SK-N-SH (cell line): Measurements from ENCODE around the gene CYTH3. TPM values are rescaled to one million over a fixed set of nuclear protein-coding genes. Genes with fewer than 3 reads are reported as not detected.

ENCODE experiments used
- CTCF ChIA-PET: fragments of 300-600, 350-600 bp; formaldehyde crosslinking; extraction: SDS; loops from one replicate; lab custom pipeline; 2021; lab: Yijun Ruan, JAX
- POLR2A ChIA-PET: fragments of 350-600 bp; sonication (Branson Sonifier 250); formaldehyde crosslinking; extraction: SDS; loops from one replicate; lab custom pipeline; 2020; ENCODE audit warnings: antibody characterized with exemption, inconsistent platforms; lab: Yijun Ruan, JAX
- DNase-seq: peaks from one replicate; pipeline ENCODE4 v3.0.0; 2012
- H2AFZ ChIP-seq: fragments of 200-600 bp; sonication (generic); 2 replicates; pipeline ENCODE4 v1.8.1; 2016; ENCODE audit warnings: antibody characterized with exemption, mild to moderate bottlenecking, low read depth
- H3F3A ChIP-seq: fragments of 200-600 bp; sonication (generic); replicated peaks from 2 replicates; pipeline ENCODE3; 2016; ENCODE audit warnings: antibody characterized with exemption, mild to moderate bottlenecking; ENCODE audit not compliant: insufficient read depth
- H3K27ac ChIP-seq, 2 experiments: fragments of 200-500 bp in 1 of 2; fragments of 200-600 bp in 1 of 2; sonication (Bioruptor generic) in 1 of 2; sonication (generic), shearing (Covaris generic) in 1 of 2; 2 replicates each; pipeline versions ENCODE4 v1.5.1 to v1.6.1; 2014 to 2016; ENCODE audit warnings: low read depth in 2 of 2, inconsistent platforms in 1 of 2, low read length in 1 of 2, mild to moderate bottlenecking in 1 of 2, mixed read lengths in 1 of 2
- H3K27me3 ChIP-seq: fragments of 200-600 bp; sonication (generic), shearing (Covaris generic); 2 replicates; pipeline ENCODE4 v1.6.1; 2016; ENCODE audit warnings: mixed run types; ENCODE audit not compliant: insufficient read depth
- H3K36me3 ChIP-seq, 2 experiments: fragments of 200-500 bp in 1 of 2; fragments of 200-600 bp in 1 of 2; sonication (Bioruptor generic) in 1 of 2; sonication (generic) in 1 of 2; replicated peaks in 1 of 2; 2 replicates each; pipeline versions ENCODE3 to v1.5.1; 2014 to 2016; ENCODE audit warnings: low read length in 1 of 2, mild to moderate bottlenecking in 1 of 2; ENCODE audit not compliant: insufficient read depth in 2 of 2, control insufficient read depth in 1 of 2
- H3K4me1 ChIP-seq, 2 experiments: fragments of 200-500 bp in 1 of 2; fragments of 200-600 bp in 1 of 2; sonication (Bioruptor generic) in 1 of 2; sonication (generic), shearing (Covaris generic) in 1 of 2; 2 replicates each; pipeline versions ENCODE4 v1.5.1 to v1.6.1; 2014 to 2016; ENCODE audit warnings: low read depth in 1 of 2, low read length in 1 of 2, mixed run types in 1 of 2; ENCODE audit not compliant: insufficient read depth in 2 of 2, control insufficient read depth in 1 of 2
- H3K4me2 ChIP-seq: fragments of 200-600 bp; sonication (generic), shearing (Covaris generic); 2 replicates; pipeline ENCODE4 v1.6.1; 2017; ENCODE audit warnings: mixed run types
- H3K4me3 ChIP-seq, 2 experiments: fragments of 200-500 bp in 1 of 2; fragments of 200-600 bp in 1 of 2; sonication (Bioruptor generic) in 1 of 2; sonication (generic), shearing (Covaris generic) in 1 of 2; 2 replicates each; pipeline versions ENCODE4 v1.5.1 to v1.8.1; 2014 to 2016; ENCODE audit warnings: low read depth in 2 of 2, inconsistent platforms in 1 of 2, low read length in 1 of 2, mild to moderate bottlenecking in 1 of 2, mixed read lengths in 1 of 2, moderate library complexity in 1 of 2
- H3K79me2 ChIP-seq: fragments of 200-600 bp; sonication (generic); 2 replicates; pipeline ENCODE4 v1.8.1; 2017; ENCODE audit warnings: mild to moderate bottlenecking; ENCODE audit not compliant: insufficient read depth
- H3K9ac ChIP-seq: fragments of 200-600 bp; sonication (generic); 2 replicates; pipeline ENCODE4 v1.6.1; 2017; ENCODE audit warnings: mixed run types
- H3K9me2 ChIP-seq: fragments of 200-600 bp; sonication (generic); 2 replicates; pipeline ENCODE4 v1.6.1; 2017; ENCODE audit warnings: mixed run types
- H3K9me3 ChIP-seq: fragments of 200-600 bp; sonication (generic); 2 replicates; pipeline ENCODE4 v1.6.1; 2017; ENCODE audit warnings: mixed run types, mild to moderate bottlenecking, moderate library complexity
- H4K20me1 ChIP-seq: fragments of 200-600 bp; sonication (generic); 2 replicates; pipeline ENCODE4 v1.6.1; 2017; ENCODE audit warnings: mild to moderate bottlenecking, mixed run types; ENCODE audit not compliant: insufficient read depth
- CHD2 ChIP-seq: fragments of 150-350 bp; IDR thresholded peaks from 2 replicates; pipeline ENCODE4 v1.6.1; 2018; ENCODE audit warnings: low read length; ENCODE audit not compliant: partially characterized antibody
- CTCF ChIP-seq: fragments of 200-600 bp; sonication (generic); IDR thresholded peaks from 2 replicates; pipeline ENCODE4 v1.6.1; 2017; ENCODE audit warnings: antibody characterized with exemption, mild to moderate bottlenecking, moderate library complexity
- ELF1 ChIP-seq: IDR thresholded peaks from 2 replicates; pipeline ENCODE4 v1.4.0; 2012
- EP300 ChIP-seq, 2 experiments: IDR thresholded peaks; 2 replicates each; pipeline versions ENCODE4 v1.4.0 to v1.6.1; 2012; ENCODE audit warnings: borderline replicate concordance in 1 of 2, low read depth in 1 of 2, low read length in 1 of 2
- FOSL2 ChIP-seq: IDR thresholded peaks from 2 replicates; pipeline ENCODE4 v1.4.0; 2012; ENCODE audit warnings: low read depth, mild to moderate bottlenecking, moderate library complexity, borderline replicate concordance
- FOXJ3 ChIP-seq: sonication (generic); formaldehyde crosslinking; IDR thresholded peaks from 2 replicates; pipeline ENCODE4 v1.5.1; 2020; ENCODE audit warnings: mild to moderate bottlenecking, missing genetic modification reagents
- JUND ChIP-seq: IDR thresholded peaks from 2 replicates; pipeline ENCODE4 v1.4.0; 2012
- MXI1 ChIP-seq: IDR thresholded peaks from 2 replicates; pipeline ENCODE4 v1.6.1; 2012; ENCODE audit warnings: mild to moderate bottlenecking, low read depth, low read length, improper control_type of control experiment
- NFIC ChIP-seq: IDR thresholded peaks from 2 replicates; pipeline ENCODE4 v1.4.0; 2012; ENCODE audit warnings: borderline replicate concordance
- NRF1 ChIP-seq: IDR thresholded peaks from 2 replicates; pipeline ENCODE4 v1.6.1; 2012; ENCODE audit warnings: low read depth, mild to moderate bottlenecking, low read length
- POLR2AphosphoS5 ChIP-seq: IDR thresholded peaks from 2 replicates; pipeline ENCODE4 v1.6.1; 2012; ENCODE audit warnings: low read depth, low read length
- RAD21 ChIP-seq: IDR thresholded peaks from 2 replicates; pipeline ENCODE4 v1.6.1; 2012; ENCODE audit warnings: mild to moderate bottlenecking, low read length
- RFX5 ChIP-seq: IDR thresholded peaks from 2 replicates; pipeline ENCODE4 v1.6.1; 2012; ENCODE audit warnings: mild to moderate bottlenecking, improper control_type of control experiment, low read length
- RXRA ChIP-seq: IDR thresholded peaks from 2 replicates; pipeline ENCODE4 v1.4.0; 2012; ENCODE audit warnings: low read depth, mild to moderate bottlenecking, borderline replicate concordance
- SMC3 ChIP-seq: IDR thresholded peaks from 2 replicates; pipeline ENCODE4 v1.6.1; 2012; ENCODE audit warnings: low read depth, low read length, improper control_type of control experiment
- TAF1 ChIP-seq: IDR thresholded peaks from 2 replicates; pipeline ENCODE4 v1.6.1; 2012; ENCODE audit warnings: low read depth, mild to moderate bottlenecking, low read length, moderate library complexity, borderline replicate concordance
- TEAD4 ChIP-seq: IDR thresholded peaks from 2 replicates; pipeline ENCODE4 v1.4.0; 2012; ENCODE audit warnings: mild to moderate bottlenecking, borderline replicate concordance; ENCODE audit not compliant: insufficient read depth
- USF1 ChIP-seq: IDR thresholded peaks from 2 replicates; pipeline ENCODE4 v1.4.0; 2012; ENCODE audit warnings: low read depth, borderline replicate concordance
- USF2 ChIP-seq: fragments of 150-350 bp; IDR thresholded peaks from 2 replicates; pipeline ENCODE4 v1.6.1; 2017; ENCODE audit warnings: antibody characterized with exemption, low read length, low read depth, borderline replicate concordance
- YY1 ChIP-seq: IDR thresholded peaks from 2 replicates; pipeline ENCODE4 v1.4.0; 2012; ENCODE audit warnings: low read depth, mild to moderate bottlenecking
- WGBS: methylation state at CpG from one replicate; pipeline ENCODE4 v1.1.6; 2017; ENCODE audit warnings: low lambda C conversion rate; 5-methylcytosine and 5-hydroxymethylcytosine counted together
- polyA plus RNA-seq, 3 experiments: library from polyadenylated mRNA; depleted of rRNA; stranded (reverse); fragments of >200 nt; gene quantifications; 2 replicates each; pipeline ENCODE4 v1.2.3, GENCODE V29; 2012
- TF ChIP-seq, protein P1 (sequence below): IDR thresholded peaks from 2 replicates; pipeline ENCODE4 v1.6.1; 2012; ENCODE audit warnings: mild to moderate bottlenecking, low read depth, low read length, moderate library complexity
- TF ChIP-seq, protein P2 (sequence below): fragments of 150-350 bp; IDR thresholded peaks from 2 replicates; pipeline ENCODE4 v1.6.1; 2016; ENCODE audit warnings: mild to moderate bottlenecking, low read depth, low read length

Gene CYTH3
- polyA plus RNA-seq, 1 of the 3 experiments (the other 2 are of a cell fraction), result 55.1 TPM

DNA sequence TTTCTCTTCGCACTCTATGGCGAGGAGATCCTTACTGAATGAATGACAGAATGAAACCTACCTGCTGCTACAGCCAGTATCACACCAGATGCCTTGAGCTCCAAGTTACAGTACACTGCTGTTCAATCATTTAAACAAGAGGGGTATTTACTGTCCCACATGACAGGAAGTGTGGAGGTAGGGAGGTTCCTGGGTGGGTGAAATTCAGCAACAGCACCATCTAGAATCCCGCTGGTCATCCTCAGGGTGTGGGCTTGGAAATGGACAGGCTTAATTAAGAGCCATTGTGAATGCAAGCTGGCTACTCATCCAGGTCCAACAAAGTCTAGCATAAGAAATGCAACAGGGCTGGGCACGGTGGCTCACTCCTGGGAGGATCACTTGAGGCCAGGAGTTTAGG is 14.7 kb downstream of the CYTH3 start (continued):
- TF ChIP-seq, protein P1, sequence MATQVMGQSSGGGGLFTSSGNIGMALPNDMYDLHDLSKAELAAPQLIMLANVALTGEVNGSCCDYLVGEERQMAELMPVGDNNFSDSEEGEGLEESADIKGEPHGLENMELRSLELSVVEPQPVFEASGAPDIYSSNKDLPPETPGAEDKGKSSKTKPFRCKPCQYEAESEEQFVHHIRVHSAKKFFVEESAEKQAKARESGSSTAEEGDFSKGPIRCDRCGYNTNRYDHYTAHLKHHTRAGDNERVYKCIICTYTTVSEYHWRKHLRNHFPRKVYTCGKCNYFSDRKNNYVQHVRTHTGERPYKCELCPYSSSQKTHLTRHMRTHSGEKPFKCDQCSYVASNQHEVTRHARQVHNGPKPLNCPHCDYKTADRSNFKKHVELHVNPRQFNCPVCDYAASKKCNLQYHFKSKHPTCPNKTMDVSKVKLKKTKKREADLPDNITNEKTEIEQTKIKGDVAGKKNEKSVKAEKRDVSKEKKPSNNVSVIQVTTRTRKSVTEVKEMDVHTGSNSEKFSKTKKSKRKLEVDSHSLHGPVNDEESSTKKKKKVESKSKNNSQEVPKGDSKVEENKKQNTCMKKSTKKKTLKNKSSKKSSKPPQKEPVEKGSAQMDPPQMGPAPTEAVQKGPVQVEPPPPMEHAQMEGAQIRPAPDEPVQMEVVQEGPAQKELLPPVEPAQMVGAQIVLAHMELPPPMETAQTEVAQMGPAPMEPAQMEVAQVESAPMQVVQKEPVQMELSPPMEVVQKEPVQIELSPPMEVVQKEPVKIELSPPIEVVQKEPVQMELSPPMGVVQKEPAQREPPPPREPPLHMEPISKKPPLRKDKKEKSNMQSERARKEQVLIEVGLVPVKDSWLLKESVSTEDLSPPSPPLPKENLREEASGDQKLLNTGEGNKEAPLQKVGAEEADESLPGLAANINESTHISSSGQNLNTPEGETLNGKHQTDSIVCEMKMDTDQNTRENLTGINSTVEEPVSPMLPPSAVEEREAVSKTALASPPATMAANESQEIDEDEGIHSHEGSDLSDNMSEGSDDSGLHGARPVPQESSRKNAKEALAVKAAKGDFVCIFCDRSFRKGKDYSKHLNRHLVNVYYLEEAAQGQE, result no peak
- no peak for TF ChIP-seq YY1
- no peak for TF ChIP-seq NRF1
- TF ChIP-seq CTCF, result no peak

DNA sequence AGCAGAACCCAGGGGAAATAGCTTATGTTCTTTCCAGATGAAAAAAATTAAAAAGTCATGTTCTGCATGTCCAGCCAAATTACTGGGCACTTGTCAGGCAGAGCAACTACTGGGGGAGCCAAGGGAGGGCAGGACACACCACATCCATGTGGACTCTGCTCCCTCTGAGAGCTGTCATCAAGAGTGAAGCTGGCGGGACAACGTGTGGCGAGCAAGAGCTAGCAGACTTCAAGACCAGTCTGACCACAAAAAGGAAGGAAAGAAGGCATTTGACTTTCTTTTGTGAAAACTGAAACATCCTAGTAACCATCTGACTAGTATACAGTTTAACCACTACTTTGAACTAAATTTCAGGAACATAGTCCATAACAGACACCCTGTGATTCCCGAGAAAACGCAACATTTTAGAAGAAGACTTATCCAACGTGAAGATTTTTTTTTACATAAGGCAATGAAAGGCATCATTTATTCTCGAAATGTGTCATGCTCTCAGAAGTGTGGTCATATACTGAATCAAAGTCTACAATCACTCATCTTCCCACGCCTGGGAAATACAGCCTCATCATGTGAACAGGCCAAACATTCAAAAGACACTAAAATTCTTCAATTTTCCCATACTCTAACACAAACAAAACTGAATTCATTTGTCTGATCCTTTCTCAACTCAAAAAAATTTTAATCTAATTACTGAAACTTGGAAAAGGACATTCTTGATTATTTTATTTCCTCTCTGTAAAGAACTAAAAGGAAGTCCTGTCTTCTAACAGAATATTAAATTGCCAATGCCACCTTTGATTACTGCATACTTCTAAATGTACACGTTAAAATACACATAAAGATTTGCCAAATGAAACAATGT is 15.5 kb downstream of the CYTH3 start:
- Histone ChIP-seq H3F3A (peaks cover 71% of the 10 kb centered on the region), H3K27ac (peak overlapping the region; percentile 64 to 99), H3K36me3 (no peaks in the 10 kb centered on the region), H3K9ac (peak overlapping the region; percentile 69; the same call in 1 of the 2 replicates), H3K79me2 (peaks cover 92% of the 10 kb centered on the region), H2AFZ (no peak overlapping the region), H4K20me1 (no peaks in the 10 kb centered on the region), H3K4me1 (peaks cover 26 to 71% of the 10 kb centered on the region in 2 experiments), H3K4me2 (peak overlapping the region; percentile 56), H3K27me3 (no peaks in the 10 kb centered on the region), H3K4me3 (peak overlapping the region in 1 of 2 experiments; percentile 16; a peak in 1 of 4 replicates), H3K9me2 (no peaks in the 10 kb centered on the region), H3K9me3 (no peaks in the 10 kb centered on the region)
- CTCF ChIA-PET, result interaction anchor here (1.0 to 1.1 kb wide), 2 partner anchors 13 to 51 kb away, joined by 4 read pairs; no protein-coding TSS in a partner anchor
- 40% methylated on average over 9 of the region's 9 CpGs for WGBS
- DNase-seq, result no peak
- POLR2A ChIA-PET, result no interaction called here
- no peak for TF ChIP-seq EP300 (IDR thresholded peaks at IDR 0.05; ENCODE audit: borderline replicate concordance in 1 of 2, low read depth in 1 of 2, low read length in 1 of 2)
- TF ChIP-seq RXRA, result no peak
- TF ChIP-seq RAD21, result no peak
- TF ChIP-seq ELF1, result no peak
- no peak for TF ChIP-seq JUND
- no peak for TF ChIP-seq USF1
- no peak for TF ChIP-seq USF2
- no peak for TF ChIP-seq CHD2
- no peak for TF ChIP-seq FOXJ3 (CRISPR knock-in tag)
- TF ChIP-seq, protein P2, sequence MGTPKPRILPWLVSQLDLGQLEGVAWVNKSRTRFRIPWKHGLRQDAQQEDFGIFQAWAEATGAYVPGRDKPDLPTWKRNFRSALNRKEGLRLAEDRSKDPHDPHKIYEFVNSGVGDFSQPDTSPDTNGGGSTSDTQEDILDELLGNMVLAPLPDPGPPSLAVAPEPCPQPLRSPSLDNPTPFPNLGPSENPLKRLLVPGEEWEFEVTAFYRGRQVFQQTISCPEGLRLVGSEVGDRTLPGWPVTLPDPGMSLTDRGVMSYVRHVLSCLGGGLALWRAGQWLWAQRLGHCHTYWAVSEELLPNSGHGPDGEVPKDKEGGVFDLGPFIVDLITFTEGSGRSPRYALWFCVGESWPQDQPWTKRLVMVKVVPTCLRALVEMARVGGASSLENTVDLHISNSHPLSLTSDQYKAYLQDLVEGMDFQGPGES, result no peak
- TF ChIP-seq SMC3, result no peak
- TF ChIP-seq FOSL2, result no peak; the same call in 1 of the 2 replicates
- TF ChIP-seq TEAD4, result no peak
- TF ChIP-seq NRF1, result no peak
- TF ChIP-seq POLR2AphosphoS5, result no peak
- TF ChIP-seq MXI1, result peak; percentile 76
- TF ChIP-seq TAF1, result no peak
- no peak for TF ChIP-seq RFX5
- no peak for TF ChIP-seq NFIC
